ENCODE measurements around the gene PRAMEF14.
"Not testable (repeated sequence)": the region's sequence is repeated elsewhere in the genome, so short reads cannot be mapped to it uniquely, and the experiment has no call there.

- TF ChIP-seq, protein P1, sequence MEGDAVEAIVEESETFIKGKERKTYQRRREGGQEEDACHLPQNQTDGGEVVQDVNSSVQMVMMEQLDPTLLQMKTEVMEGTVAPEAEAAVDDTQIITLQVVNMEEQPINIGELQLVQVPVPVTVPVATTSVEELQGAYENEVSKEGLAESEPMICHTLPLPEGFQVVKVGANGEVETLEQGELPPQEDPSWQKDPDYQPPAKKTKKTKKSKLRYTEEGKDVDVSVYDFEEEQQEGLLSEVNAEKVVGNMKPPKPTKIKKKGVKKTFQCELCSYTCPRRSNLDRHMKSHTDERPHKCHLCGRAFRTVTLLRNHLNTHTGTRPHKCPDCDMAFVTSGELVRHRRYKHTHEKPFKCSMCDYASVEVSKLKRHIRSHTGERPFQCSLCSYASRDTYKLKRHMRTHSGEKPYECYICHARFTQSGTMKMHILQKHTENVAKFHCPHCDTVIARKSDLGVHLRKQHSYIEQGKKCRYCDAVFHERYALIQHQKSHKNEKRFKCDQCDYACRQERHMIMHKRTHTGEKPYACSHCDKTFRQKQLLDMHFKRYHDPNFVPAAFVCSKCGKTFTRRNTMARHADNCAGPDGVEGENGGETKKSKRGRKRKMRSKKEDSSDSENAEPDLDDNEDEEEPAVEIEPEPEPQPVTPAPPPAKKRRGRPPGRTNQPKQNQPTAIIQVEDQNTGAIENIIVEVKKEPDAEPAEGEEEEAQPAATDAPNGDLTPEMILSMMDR (IDR thresholded peaks at IDR 0.05), result peak; percentile 34
- TF ChIP-seq EZH2 (IDR thresholded peaks at IDR 0.05), result not testable (repeated sequence)
These were observed 7.5 kb upstream of the PRAMEF14 start for GRCh38 chr1:13354475-13354874.
